ENCODE data around the gene LRRC1.

Gene LRRC1

GRCh38 chr6:53766930-53767329 is 27.9 kb upstream of the LRRC1 start (continued):
- TF ChIP-seq ELK4 (IDR thresholded peaks at IDR 0.05; ENCODE audit: borderline replicate concordance, low read depth, low read length) (no peak), ZNF529 (tag by site-specific recombination; IDR thresholded peaks at IDR 0.05; ENCODE audit: insufficient replicate concordance) (no peak)

GRCh38 chr6:53767941-53768340 is 26.9 kb upstream of the LRRC1 start:
- Histone ChIP-seq H3K4me1 (ENCODE audit: control insufficient read depth, insufficient read depth, low read length) (peaks cover 6% of the 10 kb centered on the region), H3K9me3 (ENCODE audit: control insufficient read depth, insufficient read depth, low read depth, low read length) (no peaks in the 10 kb centered on the region), H3K36me3 (ENCODE audit: control insufficient read depth in 2 of 2, insufficient read depth in 1 of 2, low read length in 2 of 2) (no peaks in the 10 kb centered on the region), H3K4me3 (ENCODE audit: low read depth, low read length) (no peak overlapping the region), H3K27ac (ENCODE audit: extremely low read depth, low read depth, low read length) (no peak overlapping the region)
- ChIA-PET POLR2A (no interaction called here), CTCF (interaction anchor here (0.7 to 1.2 kb wide), 4 partner anchors 26 to 224 kb away, joined by 3 to 6 read pairs (median 4); no protein-coding TSS in a partner anchor)
- no peak for TF ChIP-seq ZNF398 (tag by site-specific recombination; IDR thresholded peaks at IDR 0.05)
- TF ChIP-seq ZNF518A (tag by site-specific recombination; conservative IDR thresholded peaks at IDR 0.05; ENCODE audit: low read depth): no peak
- TF ChIP-seq BCL11A (tag by site-specific recombination; IDR thresholded peaks at IDR 0.05; ENCODE audit: low read depth): no peak
- no peak for TF ChIP-seq ZNF23 (tag by site-specific recombination; IDR thresholded peaks at IDR 0.05; ENCODE audit: borderline replicate concordance)
- no peak for TF ChIP-seq ZNF184 (tag by site-specific recombination; IDR thresholded peaks at IDR 0.05)
- TF ChIP-seq PATZ1 (tag by site-specific recombination; IDR thresholded peaks at IDR 0.05): no peak
- no peak for TF ChIP-seq ZNF202 (tag by site-specific recombination; IDR thresholded peaks at IDR 0.05; ENCODE audit: borderline replicate concordance)
- TF ChIP-seq ZBTB10 (tag by site-specific recombination; IDR thresholded peaks at IDR 0.05): no peak
- no peak for TF ChIP-seq ATF2 (tag by site-specific recombination; IDR thresholded peaks at IDR 0.05; ENCODE audit: low read depth)
- TF ChIP-seq GLIS1 (tag by site-specific recombination; IDR thresholded peaks at IDR 0.05): no peak
- TF ChIP-seq ZBTB49 (tag by site-specific recombination; IDR thresholded peaks at IDR 0.05; ENCODE audit: low read depth): no peak
- TF ChIP-seq ZBTB26 (tag by site-specific recombination; optimal IDR thresholded peaks at IDR 0.05): no peak
- no peak for TF ChIP-seq ZNF292 (tag by site-specific recombination; IDR thresholded peaks at IDR 0.05; ENCODE audit: borderline replicate concordance, low read depth)
- TF ChIP-seq ZNF324 (tag by site-specific recombination; IDR thresholded peaks at IDR 0.05): no peak
- TF ChIP-seq SP2 (tag by site-specific recombination; IDR thresholded peaks at IDR 0.05): no peak

Data from HEK293 (cell line).